SK-N-SH (cell line): ENCODE data around the gene SF3A1. TPM values are rescaled to one million over a fixed set of nuclear protein-coding genes. Genes with fewer than 3 reads are reported as not detected.

Source experiments
- CTCF ChIA-PET: fragments of 300-600, 350-600 bp; formaldehyde crosslinking; extraction: SDS; loops from one replicate; lab custom pipeline; 2021; lab: Yijun Ruan, JAX
- POLR2A ChIA-PET: fragments of 350-600 bp; sonication (Branson Sonifier 250); formaldehyde crosslinking; extraction: SDS; loops from one replicate; lab custom pipeline; 2020; ENCODE audit warnings: antibody characterized with exemption, inconsistent platforms; lab: Yijun Ruan, JAX
- DNase-seq: peaks from one replicate; pipeline ENCODE4 v3.0.0; 2012
- H2AFZ ChIP-seq: fragments of 200-600 bp; sonication (generic); 2 replicates; pipeline ENCODE4 v1.8.1; 2016; ENCODE audit warnings: antibody characterized with exemption, mild to moderate bottlenecking, low read depth
- H3F3A ChIP-seq: fragments of 200-600 bp; sonication (generic); replicated peaks from 2 replicates; pipeline ENCODE3; 2016; ENCODE audit warnings: antibody characterized with exemption, mild to moderate bottlenecking; ENCODE audit not compliant: insufficient read depth
- H3K27ac ChIP-seq, 2 experiments: fragments of 200-500 bp in 1 of 2; fragments of 200-600 bp in 1 of 2; sonication (Bioruptor generic) in 1 of 2; sonication (generic), shearing (Covaris generic) in 1 of 2; 2 replicates each; pipeline versions ENCODE4 v1.5.1 to v1.6.1; 2014 to 2016; ENCODE audit warnings: low read depth in 2 of 2, inconsistent platforms in 1 of 2, low read length in 1 of 2, mild to moderate bottlenecking in 1 of 2, mixed read lengths in 1 of 2
- H3K27me3 ChIP-seq: fragments of 200-600 bp; sonication (generic), shearing (Covaris generic); 2 replicates; pipeline ENCODE4 v1.6.1; 2016; ENCODE audit warnings: mixed run types; ENCODE audit not compliant: insufficient read depth
- H3K36me3 ChIP-seq, 2 experiments: fragments of 200-500 bp in 1 of 2; fragments of 200-600 bp in 1 of 2; sonication (Bioruptor generic) in 1 of 2; sonication (generic) in 1 of 2; replicated peaks in 1 of 2; 2 replicates each; pipeline versions ENCODE3 to v1.5.1; 2014 to 2016; ENCODE audit warnings: low read length in 1 of 2, mild to moderate bottlenecking in 1 of 2; ENCODE audit not compliant: insufficient read depth in 2 of 2, control insufficient read depth in 1 of 2
- H3K4me1 ChIP-seq, 2 experiments: fragments of 200-500 bp in 1 of 2; fragments of 200-600 bp in 1 of 2; sonication (Bioruptor generic) in 1 of 2; sonication (generic), shearing (Covaris generic) in 1 of 2; 2 replicates each; pipeline versions ENCODE4 v1.5.1 to v1.6.1; 2014 to 2016; ENCODE audit warnings: low read depth in 1 of 2, low read length in 1 of 2, mixed run types in 1 of 2; ENCODE audit not compliant: insufficient read depth in 2 of 2, control insufficient read depth in 1 of 2
- H3K4me2 ChIP-seq: fragments of 200-600 bp; sonication (generic), shearing (Covaris generic); 2 replicates; pipeline ENCODE4 v1.6.1; 2017; ENCODE audit warnings: mixed run types
- H3K4me3 ChIP-seq, 2 experiments: fragments of 200-500 bp in 1 of 2; fragments of 200-600 bp in 1 of 2; sonication (Bioruptor generic) in 1 of 2; sonication (generic), shearing (Covaris generic) in 1 of 2; 2 replicates each; pipeline versions ENCODE4 v1.5.1 to v1.8.1; 2014 to 2016; ENCODE audit warnings: low read depth in 2 of 2, inconsistent platforms in 1 of 2, low read length in 1 of 2, mild to moderate bottlenecking in 1 of 2, mixed read lengths in 1 of 2, moderate library complexity in 1 of 2
- H3K79me2 ChIP-seq: fragments of 200-600 bp; sonication (generic); 2 replicates; pipeline ENCODE4 v1.8.1; 2017; ENCODE audit warnings: mild to moderate bottlenecking; ENCODE audit not compliant: insufficient read depth
- H3K9ac ChIP-seq: fragments of 200-600 bp; sonication (generic); 2 replicates; pipeline ENCODE4 v1.6.1; 2017; ENCODE audit warnings: mixed run types
- H3K9me2 ChIP-seq: fragments of 200-600 bp; sonication (generic); 2 replicates; pipeline ENCODE4 v1.6.1; 2017; ENCODE audit warnings: mixed run types
- H3K9me3 ChIP-seq: fragments of 200-600 bp; sonication (generic); 2 replicates; pipeline ENCODE4 v1.6.1; 2017; ENCODE audit warnings: mixed run types, mild to moderate bottlenecking, moderate library complexity
- H4K20me1 ChIP-seq: fragments of 200-600 bp; sonication (generic); 2 replicates; pipeline ENCODE4 v1.6.1; 2017; ENCODE audit warnings: mild to moderate bottlenecking, mixed run types; ENCODE audit not compliant: insufficient read depth
- CHD2 ChIP-seq: fragments of 150-350 bp; IDR thresholded peaks from 2 replicates; pipeline ENCODE4 v1.6.1; 2018; ENCODE audit warnings: low read length; ENCODE audit not compliant: partially characterized antibody
- CTCF ChIP-seq: fragments of 200-600 bp; sonication (generic); IDR thresholded peaks from 2 replicates; pipeline ENCODE4 v1.6.1; 2017; ENCODE audit warnings: antibody characterized with exemption, mild to moderate bottlenecking, moderate library complexity
- ELF1 ChIP-seq: IDR thresholded peaks from 2 replicates; pipeline ENCODE4 v1.4.0; 2012
- FOXJ3 ChIP-seq: sonication (generic); formaldehyde crosslinking; IDR thresholded peaks from 2 replicates; pipeline ENCODE4 v1.5.1; 2020; ENCODE audit warnings: mild to moderate bottlenecking, missing genetic modification reagents
- FOXM1 ChIP-seq: IDR thresholded peaks from 2 replicates; pipeline ENCODE4 v1.4.0; 2012; ENCODE audit warnings: low read depth, mild to moderate bottlenecking
- GABPA ChIP-seq: IDR thresholded peaks from 2 replicates; pipeline ENCODE4 v1.4.0; 2012; ENCODE audit warnings: low read depth, mild to moderate bottlenecking
- GATA2 ChIP-seq: sonication (generic); formaldehyde crosslinking; IDR thresholded peaks from 2 replicates; pipeline ENCODE4 v1.5.0; 2020; ENCODE audit warnings: mild to moderate bottlenecking, missing genetic modification reagents
- MEF2A ChIP-seq: IDR thresholded peaks from 2 replicates; pipeline ENCODE4 v1.4.0; 2012; ENCODE audit warnings: low read depth, borderline replicate concordance
- PBX3 ChIP-seq: IDR thresholded peaks from 2 replicates; pipeline ENCODE4; 2012
- POLR2AphosphoS5 ChIP-seq: IDR thresholded peaks from 2 replicates; pipeline ENCODE4 v1.6.1; 2012; ENCODE audit warnings: low read depth, low read length
- RCOR1 ChIP-seq: fragments of 150-350 bp; IDR thresholded peaks from 2 replicates; pipeline ENCODE4 v1.6.1; 2017; ENCODE audit warnings: antibody characterized with exemption, low read length
- REST ChIP-seq: IDR thresholded peaks from 2 replicates; pipeline ENCODE4 v1.6.1; 2012; ENCODE audit warnings: mild to moderate bottlenecking, low read depth, low read length, moderate library complexity
- TCF12 ChIP-seq: IDR thresholded peaks from 2 replicates; pipeline ENCODE4 v1.4.0; 2012
- USF2 ChIP-seq: fragments of 150-350 bp; IDR thresholded peaks from 2 replicates; pipeline ENCODE4 v1.6.1; 2017; ENCODE audit warnings: antibody characterized with exemption, low read length, low read depth, borderline replicate concordance
- YY1 ChIP-seq: IDR thresholded peaks from 2 replicates; pipeline ENCODE4 v1.4.0; 2012; ENCODE audit warnings: low read depth, mild to moderate bottlenecking
- WGBS: methylation state at CpG from one replicate; pipeline ENCODE4 v1.1.6; 2017; ENCODE audit warnings: low lambda C conversion rate; 5-methylcytosine and 5-hydroxymethylcytosine counted together
- polyA plus RNA-seq, 3 experiments: library from polyadenylated mRNA; depleted of rRNA; stranded (reverse); fragments of >200 nt; gene quantifications; 2 replicates each; pipeline ENCODE4 v1.2.3, GENCODE V29; 2012

SF3A1 gene
- polyA plus RNA-seq, 1 of the 3 experiments (the other 2 are of a cell fraction) = 75.2 TPM

GRCh38 chr22:30320021-30320556, 36.6 kb downstream of the SF3A1 start:
- H3K9me3 ChIP-seq = no peaks in the 10 kb centered on the region
- peaks cover 61% of the 10 kb centered on the region; the same call in 1 of the 2 replicates for H3K79me2 ChIP-seq
- no peak overlapping the region for H2AFZ ChIP-seq
- no peak overlapping the region for H3K4me3 ChIP-seq
- H3K27me3 ChIP-seq = no peaks in the 10 kb centered on the region
- WGBS = 96% methylated on average over 3 of the region's 3 CpGs
- peaks cover 4 to 8% of the 10 kb centered on the region in 2 experiments; a peak in 1 of 4 replicates for H3K4me1 ChIP-seq
- DNase-seq = no peak
- ChIA-PET CTCF (interaction anchor here (0.9 to 1.6 kb wide), 3 partner anchors 32 to 212 kb away, joined by 3 to 5 read pairs (median 3); no protein-coding TSS in a partner anchor), POLR2A (no interaction called here)
- H3K4me2 ChIP-seq = no peak overlapping the region
- H3K9me2 ChIP-seq = no peaks in the 10 kb centered on the region
- H4K20me1 ChIP-seq = peaks cover 51% of the 10 kb centered on the region
- no peak overlapping the region for H3K9ac ChIP-seq
- no peak overlapping the region for H3K27ac ChIP-seq
- no peak for TF ChIP-seq ELF1
- no peak for TF ChIP-seq YY1
- TF ChIP-seq FOXJ3 (CRISPR knock-in tag) = no peak
- TF ChIP-seq RCOR1 = no peak
- no peak for TF ChIP-seq REST
- no peak for TF ChIP-seq MEF2A
- no peaks in the 10 kb centered on the region for H3F3A ChIP-seq
- H3K36me3 ChIP-seq = peaks cover 0 to 6% of the 10 kb centered on the region in 2 experiments

GRCh38 chr22:30318799-30319419, 37.8 kb downstream of the SF3A1 start:
- Histone ChIP-seq H3K4me2 (no peak overlapping the region), H3K27me3 (no peaks in the 10 kb centered on the region), H3K9ac (no peak overlapping the region), H3F3A (peaks cover 6% of the 10 kb centered on the region), H3K36me3 (peaks cover 0 to 6% of the 10 kb centered on the region in 2 experiments), H4K20me1 (peaks cover 52% of the 10 kb centered on the region), H3K9me3 (no peaks in the 10 kb centered on the region), H3K79me2 (peaks cover 65% of the 10 kb centered on the region; the same call in 1 of the 2 replicates), H2AFZ (no peak overlapping the region), H3K4me1 (peaks cover 5 to 14% of the 10 kb centered on the region in 2 experiments; a peak in 1 of 4 replicates), H3K27ac (no peak overlapping the region), H3K9me2 (no peaks in the 10 kb centered on the region), H3K4me3 (no peak overlapping the region)
- ChIA-PET POLR2A (no interaction called here), CTCF (interaction anchor here (1.5 kb wide), 1 partner anchor 211 kb away, joined by 3 read pairs; no protein-coding TSS in a partner anchor)
- no peak for DNase-seq
- 87% methylated on average over 7 of the region's 7 CpGs for WGBS
- TF ChIP-seq ELF1 (no peak), FOXJ3 (CRISPR knock-in tag) (no peak), FOXM1 (no peak), GABPA (no peak), TCF12 (no peak), POLR2AphosphoS5 (no peak), GATA2 (CRISPR knock-in tag) (no peak), REST (no peak), CTCF (no peak), USF2 (no peak), CHD2 (no peak), PBX3 (no peak)
